Left hindlimb (tissue), 1 donor: Measurements from ENCODE around the gene ALMS1.
"Not testable (repeated sequence)": the region's sequence is repeated elsewhere in the genome, so short reads cannot be mapped to it uniquely, and the experiment has no call there.

Source experiments
- DNase-seq: peaks from one replicate; pipeline ENCODE4 v3.0.0-alpha.2; 2018

The ALMS1 gene

DNA sequence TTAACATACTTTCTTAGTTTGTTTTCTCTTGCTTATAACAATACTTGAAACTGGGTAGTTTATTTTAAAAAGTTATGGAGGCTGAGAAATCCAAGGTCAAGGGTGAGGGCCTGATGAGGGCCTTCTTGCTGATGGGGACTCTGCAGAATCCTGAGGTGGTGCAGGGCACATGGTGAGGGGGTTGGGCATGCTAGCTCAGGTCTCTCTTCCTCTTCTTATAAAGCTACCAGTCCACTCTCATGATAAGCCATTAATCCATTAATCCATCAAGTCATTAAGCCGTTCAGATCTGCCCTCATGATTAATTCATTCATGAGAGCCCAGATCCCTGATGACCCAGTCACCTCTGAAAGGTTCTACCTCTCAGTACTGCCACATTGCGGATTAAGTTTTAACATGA is 21.4 kb downstream of the ALMS1 start:
- no peak for DNase-seq

DNA sequence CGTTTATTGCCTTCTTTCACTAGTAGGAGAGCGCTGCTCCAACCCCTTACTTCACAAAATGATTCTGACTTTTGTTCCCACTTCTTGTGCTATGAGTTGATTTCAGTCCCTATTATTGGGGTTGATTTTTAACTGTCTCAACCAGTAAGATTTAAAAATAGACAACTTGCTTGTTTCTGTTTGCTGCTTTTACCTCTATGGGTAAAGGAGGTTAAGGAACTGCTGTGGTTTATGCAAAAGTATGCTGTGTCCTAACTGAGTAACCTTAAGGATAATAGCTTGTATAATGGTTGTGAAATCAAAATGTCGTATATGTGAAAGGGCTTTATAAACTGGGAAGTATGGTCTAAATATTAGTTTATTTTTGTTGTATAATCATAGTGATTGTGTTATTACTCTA is 22.6 kb downstream of the ALMS1 start:
- DNase-seq = no peak

DNA sequence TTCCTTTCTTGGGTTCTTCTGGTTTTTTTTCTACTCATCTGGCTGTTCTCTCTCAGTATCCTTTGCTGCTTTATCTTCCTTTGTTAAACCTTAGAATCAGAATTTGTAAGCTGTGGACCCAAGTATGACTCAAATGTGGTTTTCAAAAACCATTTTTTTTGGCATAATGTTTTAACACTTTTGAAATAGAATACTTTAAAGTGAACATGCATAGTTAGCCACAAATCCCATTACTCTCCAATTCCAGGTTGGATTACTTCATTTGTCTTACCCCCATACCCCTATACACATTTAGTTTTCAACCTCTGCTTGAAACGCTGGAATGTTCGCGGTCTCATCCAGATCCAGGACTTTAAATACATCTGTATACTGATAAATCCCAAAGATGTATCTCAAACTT is 29.1 kb downstream of the ALMS1 start:
- no peak for DNase-seq

DNA sequence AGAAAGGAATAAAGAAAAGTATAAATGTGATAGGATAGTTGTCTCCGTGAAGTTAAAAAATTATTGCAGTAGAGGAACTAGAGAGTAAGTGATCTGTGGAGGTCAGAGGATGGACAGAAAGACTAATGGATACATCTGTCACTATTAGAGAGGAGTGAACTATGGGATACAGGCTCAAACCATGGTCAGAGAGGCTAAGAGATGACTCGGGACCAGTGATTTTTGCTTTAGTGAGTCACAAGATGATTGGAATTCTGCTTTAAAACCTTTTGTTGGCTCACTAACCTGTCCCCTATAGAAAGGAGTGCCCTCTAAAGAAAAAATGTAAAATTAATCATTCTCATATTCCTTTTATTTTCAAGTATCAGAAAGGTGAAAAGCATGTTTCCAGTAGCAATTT is 30.3 kb downstream of the ALMS1 start:
- no peak for DNase-seq

DNA sequence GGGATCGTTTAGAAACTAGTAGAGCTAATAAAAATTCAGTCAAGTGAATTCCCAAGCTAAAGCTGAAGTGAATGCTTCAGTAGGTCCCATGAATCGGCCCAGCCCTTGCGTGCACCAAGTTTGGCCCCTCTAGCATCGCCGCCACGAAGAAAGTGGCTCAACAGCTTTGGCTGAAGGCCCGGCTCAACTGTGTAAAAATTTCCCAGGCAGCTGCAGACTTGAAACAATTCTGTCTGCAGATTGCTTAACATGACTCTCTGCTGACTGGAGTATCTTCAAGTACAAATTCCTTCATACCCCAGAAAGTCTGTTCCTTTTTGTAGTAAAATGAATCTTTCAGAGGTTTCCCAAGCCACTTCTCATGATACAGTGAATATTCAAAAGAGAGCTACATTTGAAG is 32.7 kb downstream of the ALMS1 start:
- peak; percentile 49 for DNase-seq

DNA sequence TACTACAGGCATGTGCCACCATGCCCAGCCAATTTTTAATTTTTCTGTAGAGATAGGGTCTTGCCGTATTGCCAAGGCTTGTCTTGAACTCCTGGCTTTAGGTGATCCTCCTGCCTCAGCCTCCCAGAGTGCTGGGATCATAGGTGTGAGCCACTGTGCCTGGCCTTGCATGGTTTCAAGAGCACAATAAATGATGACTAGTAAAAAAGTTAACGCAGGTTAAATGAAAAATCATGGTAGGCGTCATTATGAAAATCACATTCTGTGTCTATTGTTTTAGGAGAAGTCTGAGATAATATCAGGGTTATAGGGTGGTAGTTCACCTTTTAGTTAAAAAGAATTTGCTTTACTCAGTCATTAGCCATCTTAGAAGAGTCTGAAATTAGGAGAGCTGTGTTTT is 38.3 kb downstream of the ALMS1 start:
- no peak for DNase-seq

DNA sequence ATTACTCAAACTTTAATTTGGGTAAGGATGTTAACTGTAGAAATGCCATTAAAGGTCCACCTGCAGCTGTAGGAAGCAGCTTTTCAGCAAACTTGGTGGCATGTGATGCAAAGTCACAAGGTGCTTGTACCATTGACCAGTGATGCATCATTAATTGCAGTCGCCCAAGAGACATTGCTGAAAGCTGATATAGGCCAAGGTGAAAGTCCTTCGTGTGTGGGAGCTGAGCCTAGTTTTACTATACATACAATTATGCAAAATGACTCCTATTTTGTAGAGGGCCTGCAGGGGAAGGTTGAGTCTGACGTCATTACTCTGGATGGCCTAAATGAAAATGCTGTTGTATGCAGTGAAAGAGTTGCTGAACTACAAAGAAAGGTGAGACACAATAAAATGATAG is 40.5 kb downstream of the ALMS1 start:
- DNase-seq = no peak

DNA sequence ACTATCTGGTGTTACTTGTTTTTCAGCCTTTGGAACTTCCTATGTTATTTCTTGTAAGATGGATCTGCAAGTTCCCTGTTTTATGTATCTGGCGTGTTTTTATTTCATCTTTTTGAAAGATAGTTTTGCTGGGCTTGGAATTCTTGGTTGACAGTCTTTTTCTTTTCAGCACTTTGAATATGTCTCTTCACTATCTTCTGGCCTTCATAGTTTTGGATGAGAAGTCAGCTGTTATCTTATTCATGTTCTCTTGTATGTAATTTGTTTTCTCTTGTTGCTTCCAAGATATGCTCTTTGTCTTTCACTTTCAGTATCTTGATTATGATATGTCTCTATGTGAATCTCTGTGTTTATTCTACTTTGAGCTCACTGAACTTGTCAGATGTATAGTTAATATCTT is 50.4 kb downstream of the ALMS1 start:
- DNase-seq = no peak

DNA sequence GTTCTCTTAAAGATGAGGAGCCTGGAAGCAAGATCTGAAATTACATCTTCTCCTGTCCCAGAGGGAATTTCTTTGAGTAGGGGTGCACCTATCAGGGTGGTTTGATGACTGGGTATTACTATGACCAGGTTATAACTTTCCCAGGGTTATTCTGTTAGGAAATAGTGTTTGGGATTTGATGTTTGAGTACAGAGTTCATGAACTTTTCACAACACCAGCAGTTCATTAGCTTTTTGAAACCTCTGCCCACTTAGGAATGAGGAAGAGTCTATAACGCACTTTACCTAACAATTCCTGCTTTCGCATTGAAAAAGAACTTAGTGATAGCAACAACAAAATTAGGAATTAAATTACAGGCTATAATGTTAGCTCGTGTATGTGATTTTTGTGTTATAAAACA is 58.6 kb downstream of the ALMS1 start:
- no peak for DNase-seq

DNA sequence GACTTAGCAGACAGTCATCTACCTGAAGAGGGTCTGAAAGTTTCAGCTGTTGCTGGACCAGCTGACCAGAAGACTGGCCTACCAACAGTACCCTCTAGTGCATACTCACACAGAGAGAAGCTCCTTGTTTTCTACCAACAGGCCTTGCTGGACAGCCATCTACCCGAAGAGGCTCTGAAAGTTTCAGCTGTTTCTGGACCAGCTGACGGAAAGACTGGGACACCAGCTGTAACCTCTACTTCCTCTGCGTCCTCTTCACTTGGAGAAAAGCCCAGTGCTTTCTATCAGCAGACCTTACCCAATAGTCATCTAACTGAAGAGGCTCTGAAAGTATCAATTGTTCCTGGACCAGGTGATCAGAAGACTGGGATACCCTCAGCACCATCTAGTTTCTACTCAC is 63.2 kb downstream of the ALMS1 start:
- no peak for DNase-seq

DNA sequence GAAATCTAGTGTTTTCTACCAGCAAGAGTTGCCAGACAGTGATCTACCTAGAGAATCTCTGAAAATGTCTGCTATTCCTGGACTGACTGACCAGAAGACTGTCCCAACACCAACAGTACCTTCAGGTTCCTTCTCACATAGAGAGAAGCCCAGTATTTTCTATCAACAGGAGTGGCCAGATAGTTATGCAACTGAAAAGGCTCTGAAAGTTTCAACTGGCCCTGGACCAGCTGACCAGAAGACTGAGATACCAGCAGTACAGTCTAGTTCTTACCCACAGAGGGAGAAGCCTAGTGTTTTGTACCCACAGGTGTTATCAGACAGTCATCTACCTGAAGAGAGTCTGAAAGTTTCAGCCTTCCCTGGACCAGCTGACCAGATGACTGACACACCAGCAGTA is 63.8 kb downstream of the ALMS1 start:
- no peak for DNase-seq

DNA sequence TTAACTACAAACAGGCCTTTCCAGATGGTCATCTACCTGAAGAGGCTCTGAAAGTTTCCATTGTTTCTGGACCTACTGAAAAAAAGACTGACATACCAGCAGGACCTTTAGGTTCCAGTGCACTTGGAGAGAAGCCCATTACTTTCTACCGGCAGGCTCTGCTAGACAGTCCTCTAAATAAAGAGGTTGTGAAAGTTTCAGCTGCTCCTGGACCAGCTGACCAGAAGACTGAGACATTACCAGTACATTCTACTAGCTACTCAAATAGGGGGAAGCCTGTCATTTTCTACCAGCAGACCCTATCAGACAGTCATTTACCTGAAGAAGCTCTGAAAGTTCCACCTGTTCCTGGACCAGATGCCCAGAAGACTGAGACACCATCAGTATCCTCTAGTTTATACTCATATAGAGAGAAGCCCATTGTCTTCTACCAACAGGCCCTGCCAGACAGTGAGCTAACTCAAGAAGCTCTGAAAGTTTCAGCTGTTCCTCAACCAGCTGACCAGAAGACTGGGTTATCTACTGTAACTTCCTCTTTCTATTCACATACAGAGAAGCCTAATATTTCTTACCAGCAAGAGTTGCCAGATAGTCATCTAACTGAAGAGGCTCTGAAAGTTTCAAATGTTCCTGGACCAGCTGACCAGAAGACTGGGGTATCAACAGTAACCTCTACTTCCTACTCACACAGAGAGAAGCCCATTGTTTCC is 65.8 kb downstream of the ALMS1 start:
- no peak for DNase-seq

DNA sequence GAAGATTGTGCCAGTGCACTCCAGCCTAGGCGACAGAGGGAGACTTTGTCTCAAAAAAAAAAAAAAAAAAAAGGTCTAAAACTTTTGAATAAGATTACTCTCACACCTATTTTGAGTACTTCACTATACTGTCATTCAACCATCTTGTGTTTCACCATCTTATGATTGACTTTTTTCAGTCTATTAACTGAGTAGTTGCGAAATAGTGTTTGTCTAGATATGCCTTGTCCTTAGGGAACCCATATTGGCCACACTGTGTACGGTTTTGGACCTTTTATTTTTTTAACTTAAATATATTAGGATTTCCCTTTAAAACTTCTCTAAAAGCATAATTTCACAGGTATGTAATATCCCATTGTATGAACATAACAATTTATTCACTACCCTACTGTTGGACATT is 72.3 kb downstream of the ALMS1 start:
- no peak for DNase-seq

DNA sequence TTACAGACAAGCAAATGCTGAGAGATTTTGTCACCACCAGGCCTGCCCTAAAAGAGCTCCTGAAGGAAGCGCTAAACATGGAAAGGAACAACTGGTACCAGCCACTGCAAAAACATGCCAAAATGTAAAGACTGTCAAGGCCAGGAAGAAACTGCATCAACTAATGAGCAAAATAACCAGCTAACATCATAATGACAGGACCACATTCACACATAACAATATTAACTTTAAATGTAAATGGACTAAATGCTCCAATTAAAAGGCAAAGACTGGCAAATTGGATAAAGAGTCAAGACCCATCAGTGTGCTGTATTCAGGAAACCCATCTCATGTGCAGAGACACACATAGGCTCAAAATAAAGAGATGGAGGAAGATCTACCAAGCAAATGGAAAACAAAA is 76.8 kb downstream of the ALMS1 start:
- DNase-seq = not testable (repeated sequence)

DNA sequence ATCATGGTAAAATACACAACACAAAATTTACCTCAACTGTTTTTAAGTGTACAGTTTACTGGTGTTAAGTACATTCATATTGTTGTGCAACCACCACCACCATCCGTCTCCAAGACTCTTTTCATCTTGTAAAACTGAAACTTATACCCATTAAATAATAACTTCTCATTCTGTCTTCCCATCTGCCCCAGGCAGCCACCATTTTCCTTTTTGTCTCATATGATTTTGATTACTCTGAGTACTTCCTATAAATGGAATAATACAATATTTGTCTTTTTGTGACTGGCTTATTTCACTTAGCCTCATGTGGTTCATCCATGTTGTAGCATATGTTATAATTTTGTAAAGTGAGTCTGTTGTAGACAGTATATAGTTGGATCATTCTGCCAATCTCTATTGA is 82.7 kb downstream of the ALMS1 start:
- DNase-seq = no peak

DNA sequence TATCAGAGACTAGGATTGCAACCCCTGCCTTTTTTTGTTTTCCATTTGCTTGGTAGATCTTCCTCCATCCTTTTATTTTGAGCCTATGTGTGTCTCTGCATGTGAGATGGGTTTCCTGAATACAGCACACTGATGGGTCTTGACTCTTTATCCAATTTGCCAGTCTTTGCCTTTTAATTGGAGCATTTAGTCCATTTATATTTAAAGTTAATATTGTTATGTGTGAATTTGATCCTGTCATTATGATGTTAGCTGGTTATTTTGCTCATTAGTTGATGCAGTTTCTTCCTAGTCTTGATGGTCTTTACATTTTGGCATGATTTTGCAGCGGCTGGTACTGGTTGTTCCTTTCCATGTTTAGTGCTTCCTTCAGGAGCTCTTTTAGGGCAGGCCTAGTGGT is 98.2 kb downstream of the ALMS1 start:
- DNase-seq = not testable (repeated sequence)

DNA sequence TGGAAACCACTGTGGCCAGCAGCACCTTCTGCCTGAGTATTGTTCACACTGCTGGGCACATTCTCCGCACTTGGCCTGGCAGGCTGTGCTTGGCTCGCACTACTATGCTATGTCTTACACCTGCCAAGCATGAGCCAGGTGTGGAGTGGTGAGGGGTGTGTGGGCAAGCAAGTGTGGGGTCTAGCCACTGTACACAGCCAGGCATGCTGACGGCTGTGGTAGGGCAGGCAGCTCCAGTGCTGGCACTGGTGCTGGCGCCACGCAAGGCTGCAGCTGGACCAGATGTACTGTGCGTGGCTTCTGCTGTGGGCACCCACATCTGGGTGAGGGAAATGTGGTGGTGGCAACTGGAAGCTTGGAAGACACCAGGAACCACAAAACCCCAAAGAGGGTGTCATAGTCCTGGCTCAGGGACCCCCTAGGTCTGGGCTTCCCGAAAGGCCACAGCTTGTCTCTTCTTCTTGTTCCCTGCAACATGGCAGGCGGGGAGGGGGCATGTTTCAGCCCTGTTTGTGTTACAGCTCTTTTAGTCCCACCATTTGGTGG is 101.5 kb downstream of the ALMS1 start:
- no peak for DNase-seq

DNA sequence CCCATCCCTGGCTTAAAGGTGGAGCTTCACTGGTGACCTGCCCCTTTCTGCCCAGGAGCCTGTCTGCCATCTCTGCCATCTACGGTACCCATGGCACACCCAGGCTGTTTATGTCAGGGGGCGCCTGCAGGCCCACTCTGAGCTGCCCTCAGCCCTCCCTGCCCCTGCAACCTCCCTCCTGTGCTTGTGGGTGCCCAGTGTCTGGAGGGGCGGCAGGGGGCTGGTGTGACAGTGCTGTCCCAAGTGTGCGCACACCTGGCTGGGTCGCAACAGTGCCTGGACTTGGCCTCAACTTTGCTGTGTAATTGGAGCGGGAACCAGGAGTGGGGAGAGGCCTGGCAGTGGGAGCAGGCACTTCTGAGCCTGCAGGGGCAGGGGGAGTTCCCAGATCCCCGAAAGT is 102.4 kb downstream of the ALMS1 start:
- no peak for DNase-seq

DNA sequence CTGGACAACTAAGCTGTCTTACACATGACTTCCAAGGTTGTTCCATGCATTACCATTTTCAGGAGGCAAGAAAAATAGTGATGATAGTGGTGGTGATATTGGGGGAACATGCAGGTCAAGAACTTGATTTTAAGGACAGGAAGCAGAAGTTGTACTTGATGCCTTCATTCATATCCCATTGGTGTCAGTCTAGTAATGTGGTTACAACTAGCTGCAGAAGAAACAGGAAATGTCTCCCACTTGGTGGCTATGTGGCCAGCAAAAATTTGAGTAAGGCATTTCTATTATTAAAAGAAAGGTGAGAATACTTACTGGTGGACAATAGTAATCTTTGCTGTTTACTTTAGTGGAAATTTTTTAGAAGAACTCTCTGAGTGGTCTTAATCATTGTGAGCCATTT is 103.4 kb downstream of the ALMS1 start:
- no peak for DNase-seq

DNA sequence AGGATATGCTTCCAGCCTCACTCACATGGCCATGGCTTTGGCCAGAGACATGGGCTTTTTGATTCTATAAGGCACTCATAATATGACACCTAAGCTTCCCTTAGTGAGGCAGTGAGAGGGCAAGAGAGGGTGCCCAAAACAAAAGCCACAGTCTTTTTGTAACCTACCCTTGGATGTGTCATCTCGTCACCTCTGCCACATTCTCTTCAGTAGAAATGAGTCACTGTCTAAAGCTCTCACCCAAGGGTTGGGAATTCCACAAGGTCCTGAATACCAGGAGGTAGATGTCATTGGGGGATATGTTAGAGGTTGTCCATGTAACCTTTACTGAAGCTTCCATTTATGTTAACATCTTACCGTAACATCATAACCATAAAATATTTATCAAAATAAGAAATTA is 108.4 kb downstream of the ALMS1 start:
- no peak for DNase-seq

DNA sequence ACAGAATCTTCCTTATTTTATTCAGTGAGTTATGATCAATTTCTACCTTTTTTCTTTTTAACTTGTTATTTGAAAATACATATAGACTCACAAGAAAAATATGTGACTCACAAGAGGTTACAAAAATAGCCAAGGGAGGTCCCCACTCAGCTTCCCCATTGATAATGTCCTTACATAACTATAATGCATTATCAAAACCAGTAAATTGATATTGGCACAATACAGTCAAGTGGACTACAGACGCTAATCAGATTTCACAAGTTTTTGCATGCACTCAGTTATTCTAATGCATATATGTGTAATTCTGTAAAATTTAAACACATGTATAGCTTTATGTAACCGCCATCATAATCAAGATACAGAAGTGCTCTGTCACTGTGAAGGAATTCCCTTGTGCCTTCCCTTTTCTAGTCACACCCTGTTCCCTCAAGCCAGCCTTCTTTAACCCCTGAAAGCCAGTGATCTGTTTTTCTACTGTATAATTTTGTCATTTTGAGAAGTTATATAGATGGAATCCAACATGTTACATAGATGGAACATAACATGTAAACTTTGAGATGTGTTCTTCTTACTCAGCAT is 118.4 kb downstream of the ALMS1 start:
- no peak for DNase-seq

DNA sequence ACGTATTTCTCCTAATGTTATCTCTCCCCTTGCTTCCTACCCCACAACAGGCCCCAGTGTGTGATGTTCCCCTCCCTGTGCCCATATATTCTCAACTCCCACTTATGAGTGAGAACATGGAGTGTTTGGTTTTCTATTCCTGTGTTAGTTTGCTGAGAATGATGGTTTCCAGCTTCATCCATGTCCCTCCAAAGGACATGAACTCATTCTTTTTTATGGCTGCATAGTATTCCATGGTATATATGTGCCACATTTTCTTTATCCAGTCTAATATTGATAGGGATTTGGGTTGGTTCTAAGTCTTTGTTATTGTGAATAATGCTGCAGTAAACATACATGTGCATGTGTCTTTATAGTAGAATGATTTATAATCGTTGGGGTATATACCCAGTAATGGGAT is 119.2 kb downstream of the ALMS1 start:
- not testable (repeated sequence) for DNase-seq

DNA sequence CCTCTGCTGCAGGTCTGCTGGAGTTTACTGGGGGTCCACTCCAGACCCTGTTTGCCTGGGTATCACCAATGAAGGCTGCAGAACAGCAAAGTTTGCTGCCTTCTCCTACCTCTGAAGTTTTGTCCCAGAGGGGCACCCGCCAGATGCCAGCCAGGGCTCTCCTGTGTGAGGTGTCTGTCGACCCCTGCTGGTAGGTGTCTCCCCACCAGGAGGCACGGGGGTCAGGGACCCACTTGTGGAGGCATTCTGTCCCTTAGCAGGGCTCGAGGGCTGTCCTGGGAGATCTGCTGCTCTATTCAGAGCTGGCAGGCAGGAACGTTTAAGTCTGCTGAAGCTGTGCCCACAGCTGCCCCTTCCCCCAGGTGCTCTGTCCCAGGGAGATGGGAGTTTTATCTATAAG is 124.8 kb downstream of the ALMS1 start:
- DNase-seq = not testable (repeated sequence)

DNA sequence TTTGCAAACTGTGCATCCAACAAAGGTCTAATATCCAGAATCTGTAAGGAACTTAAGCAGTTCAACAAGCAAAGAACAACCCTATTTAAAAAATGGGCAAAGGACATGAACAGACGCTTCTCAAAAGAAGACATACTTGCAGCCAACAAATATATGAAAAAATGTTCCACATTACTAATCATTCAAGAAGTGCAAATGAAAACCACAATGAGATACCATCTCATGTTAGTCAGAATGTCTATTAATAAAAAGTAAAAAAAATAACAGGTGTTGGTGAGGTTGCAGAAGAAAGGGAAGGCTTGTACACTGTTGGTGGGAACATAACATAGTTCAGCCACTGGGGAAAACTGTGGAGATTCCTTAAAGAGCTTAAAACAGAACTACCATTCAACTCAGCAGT is 130.4 kb downstream of the ALMS1 start:
- DNase-seq = no peak

DNA sequence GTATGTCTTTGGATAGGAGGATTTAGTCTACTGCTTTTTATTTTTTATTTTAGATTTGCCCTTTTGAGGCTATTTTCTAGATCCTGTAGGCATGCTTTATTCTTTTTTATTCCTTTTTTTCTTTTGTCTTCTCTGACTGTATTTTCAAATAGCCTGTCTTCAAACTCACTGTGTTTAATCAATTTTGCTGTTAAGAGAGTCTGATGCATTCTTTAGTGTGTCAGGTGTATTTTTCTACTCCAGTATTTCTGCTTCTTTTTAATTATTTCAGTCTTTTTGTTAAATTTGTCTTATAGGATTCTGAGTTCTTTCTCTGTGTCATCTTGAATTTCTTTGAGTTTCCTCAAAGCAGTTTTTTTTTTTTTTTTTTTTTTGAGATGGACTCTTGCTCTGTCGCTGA is 143.1 kb downstream of the ALMS1 start:
- no peak for DNase-seq
